H9 (cell line): ENCODE data around the gene MEGF9. TPM values are rescaled to one million over a fixed set of nuclear protein-coding genes. Genes with fewer than 3 reads are reported as not detected.

Experiments used
- DNase-seq: peaks from one replicate; pipeline ENCODE4 v3.0.0-alpha.2; 2017
- H2AFZ ChIP-seq: one replicate; pipeline ENCODE4 v1.6.1; 2013; ENCODE audit warnings: mild to moderate bottlenecking, low read length, control low read depth, moderate library complexity
- H2AK5ac ChIP-seq: 2 replicates; pipeline ENCODE4 v1.6.1; 2013; ENCODE audit warnings: low read length, control low read depth, mixed read lengths; ENCODE audit not compliant: insufficient read length
- H2BK120ac ChIP-seq: one replicate; pipeline ENCODE4 v1.6.1; 2013; ENCODE audit warnings: low read depth, mild to moderate bottlenecking, low read length, control low read depth, inconsistent platforms; ENCODE audit not compliant: poor library complexity, severe bottlenecking
- H2BK12ac ChIP-seq: 2 replicates; pipeline ENCODE4 v1.6.1; 2013; ENCODE audit warnings: low read length, control low read depth, mixed read lengths, low read depth; ENCODE audit not compliant: insufficient read length
- H2BK15ac ChIP-seq: 2 replicates; pipeline ENCODE4 v1.6.1; 2013; ENCODE audit warnings: low read depth, low read length, control low read depth
- H2BK20ac ChIP-seq: one replicate; pipeline ENCODE4 v1.6.1; 2013; ENCODE audit warnings: low read depth, mild to moderate bottlenecking, low read length, control low read depth, inconsistent platforms; ENCODE audit not compliant: poor library complexity, severe bottlenecking
- H2BK5ac ChIP-seq: 2 replicates; pipeline ENCODE4 v1.6.1; 2013; ENCODE audit warnings: low read length, control low read depth, mixed read lengths; ENCODE audit not compliant: insufficient read length
- H3K14ac ChIP-seq: 2 replicates; pipeline ENCODE4 v1.6.1; 2013; ENCODE audit warnings: low read length, control low read depth; ENCODE audit not compliant: insufficient read depth
- H3K18ac ChIP-seq: 2 replicates; pipeline ENCODE4 v1.6.1; 2013; ENCODE audit warnings: low read depth, mild to moderate bottlenecking, mixed read lengths, low read length, control low read depth; ENCODE audit not compliant: insufficient read length
- H3K23ac ChIP-seq: 2 replicates; pipeline ENCODE4 v1.6.1; 2013; ENCODE audit warnings: low read length, control low read depth, mixed read lengths, low read depth; ENCODE audit not compliant: insufficient read length
- H3K23me2 ChIP-seq: 2 replicates; pipeline ENCODE4 v1.6.1; 2013; ENCODE audit warnings: low read depth, mild to moderate bottlenecking, mixed read lengths, low read length, control low read depth; ENCODE audit not compliant: insufficient read length, poor library complexity, severe bottlenecking
- H3K27ac ChIP-seq: 2 replicates; pipeline ENCODE4 v1.5.1; 2013; ENCODE audit warnings: low read length, control low read depth, mixed read lengths, low read depth; ENCODE audit not compliant: insufficient read length
- H3K27me3 ChIP-seq: 2 replicates; pipeline ENCODE4 v1.6.1; 2013; ENCODE audit warnings: low read length, control low read depth, inconsistent platforms; ENCODE audit not compliant: insufficient read depth
- H3K4ac ChIP-seq: 2 replicates; pipeline ENCODE4 v1.6.1; 2013; ENCODE audit warnings: low read depth, mild to moderate bottlenecking, control low read depth, inconsistent platforms, low read length, moderate library complexity
- H3K4me1 ChIP-seq: 2 replicates; pipeline ENCODE4 v1.6.1; 2013; ENCODE audit warnings: low read length, control low read depth, inconsistent platforms; ENCODE audit not compliant: insufficient read depth
- H3K4me2 ChIP-seq: 2 replicates; pipeline ENCODE4 v1.6.1; 2013; ENCODE audit warnings: low read length, control low read depth, mixed read lengths; ENCODE audit not compliant: insufficient read length, insufficient read depth
- H3K56ac ChIP-seq: 2 replicates; pipeline ENCODE4 v1.6.1; 2013; ENCODE audit warnings: low read depth, mild to moderate bottlenecking, mixed read lengths, low read length, control low read depth; ENCODE audit not compliant: insufficient read length
- H3K79me1 ChIP-seq: 2 replicates; pipeline ENCODE4 v1.6.1; 2013; ENCODE audit warnings: low read depth, mild to moderate bottlenecking, moderate library complexity, low read length, control low read depth, inconsistent platforms; ENCODE audit not compliant: insufficient read depth, poor library complexity, severe bottlenecking
- H3K79me2 ChIP-seq: 2 replicates; pipeline ENCODE4 v1.6.1; 2013; ENCODE audit warnings: low read length, control low read depth, inconsistent platforms; ENCODE audit not compliant: insufficient read depth
- H3K9ac ChIP-seq: 2 replicates; pipeline ENCODE4 v1.6.1; 2013; ENCODE audit warnings: low read length, control low read depth, mixed read lengths; ENCODE audit not compliant: insufficient read length; ENCODE audit errors: extremely low read depth
- H3K9me3 ChIP-seq: one replicate; pipeline ENCODE4 v1.6.1; 2013; ENCODE audit warnings: low read depth, low read length, inconsistent platforms; ENCODE audit not compliant: control insufficient read depth
- H3T11ph ChIP-seq: one replicate; pipeline ENCODE4 v1.6.1; 2013; ENCODE audit warnings: mild to moderate bottlenecking, low read length, control low read depth, inconsistent platforms
- H4K20me1 ChIP-seq: one replicate; pipeline ENCODE4 v1.6.1; 2013; ENCODE audit not compliant: control insufficient read depth, insufficient read length, insufficient read depth
- H4K5ac ChIP-seq: 2 replicates; pipeline ENCODE4 v1.6.1; 2013; ENCODE audit warnings: low read depth, mild to moderate bottlenecking, mixed read lengths, low read length, control low read depth; ENCODE audit not compliant: insufficient read length
- H4K8ac ChIP-seq: replicated peaks from 2 replicates; pipeline ENCODE4 v1.6.1; 2013; ENCODE audit warnings: low read length, control low read depth, mixed read lengths, low read depth; ENCODE audit not compliant: insufficient read length
- H4K91ac ChIP-seq: 2 replicates; pipeline ENCODE4 v1.6.1; 2013; ENCODE audit warnings: low read depth, mild to moderate bottlenecking, moderate library complexity, mixed read lengths, low read length, control low read depth; ENCODE audit not compliant: insufficient read length
- H3K27ac Mint-ChIP-seq, 3 experiments: 2 replicates in 2 of 3; 3 replicates in 1 of 3; pipeline ENCODE4 v1.8.0; 2020 to 2021; ENCODE audit warnings: mixed read lengths in 3 of 3, mild to moderate bottlenecking in 1 of 3, moderate library complexity in 1 of 3
- H3K27me3 Mint-ChIP-seq: 2 replicates; pipeline ENCODE4 v1.8.0; 2021; ENCODE audit warnings: low read depth, mild to moderate bottlenecking, moderate library complexity, mixed read lengths
- H3K36me3 Mint-ChIP-seq, 3 experiments: 2 replicates in 2 of 3; 3 replicates in 1 of 3; pipeline ENCODE4 v1.8.0; 2020 to 2021; ENCODE audit warnings: low read depth in 3 of 3, mixed read lengths in 3 of 3; ENCODE audit not compliant: insufficient read depth in 1 of 3
- H3K4me1 Mint-ChIP-seq, 2 experiments: 2 replicates each; pipeline ENCODE4 v1.8.0; 2020; ENCODE audit warnings: mixed read lengths in 2 of 2
- H3K4me3 Mint-ChIP-seq, 2 experiments: 2 replicates in 1 of 2; 3 replicates in 1 of 2; pipeline ENCODE4 v1.8.0; 2020 to 2021; ENCODE audit warnings: mild to moderate bottlenecking in 2 of 2, mixed read lengths in 2 of 2, moderate library complexity in 1 of 2
- H3K9me3 Mint-ChIP-seq, 2 experiments: 2 replicates in 1 of 2; 3 replicates in 1 of 2; pipeline ENCODE4 v1.8.0; 2020; ENCODE audit warnings: mild to moderate bottlenecking in 2 of 2, mixed read lengths in 2 of 2, moderate library complexity in 1 of 2
- total RNA-seq: library from RNA; stranded (reverse); gene quantifications from 2 replicates; pipeline ENCODE4 v1.2.1, GENCODE V29; 2021
- TF ChIP-seq, protein P1 (sequence below): fragments of 200-600 bp; sonication (generic); conservative IDR thresholded peaks from 3 replicates; pipeline ENCODE4 v1.8.0; 2021; ENCODE audit warnings: antibody characterized with exemption, mild to moderate bottlenecking

MEGF9 gene
- total RNA-seq, 1 experiment from 2014 or later = 0.94 TPM

DNA sequence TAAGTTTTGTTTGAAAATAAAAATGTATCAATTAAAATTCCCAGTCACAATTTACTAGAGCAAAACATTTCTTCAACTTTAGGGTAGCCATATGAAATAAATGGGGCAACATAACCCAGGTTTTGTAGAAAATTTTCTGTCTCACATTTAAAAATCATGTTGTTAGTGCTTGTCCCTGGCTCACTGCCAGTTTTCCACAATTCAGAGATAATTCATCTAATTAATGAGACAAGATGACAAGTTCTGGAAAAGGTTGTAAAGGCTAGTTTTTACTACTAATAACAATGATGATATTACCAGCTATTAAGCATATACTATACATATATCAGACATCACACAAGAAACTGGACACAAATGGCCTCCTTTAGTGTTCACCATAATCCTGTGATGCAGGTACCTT lies 45.9 kb downstream of the MEGF9 start:
- Histone ChIP-seq H3K14ac (no peak overlapping the region), H2BK20ac (no peak overlapping the region), H3K4ac (no peak overlapping the region), H3K56ac (no peak overlapping the region), H3K4me1 (no peaks in the 10 kb centered on the region), H4K91ac (no peak overlapping the region), H3K4me2 (no peak overlapping the region), H2BK5ac (no peak overlapping the region), H2AK5ac (no peak overlapping the region), H3K18ac (no peak overlapping the region), H2BK12ac (no peak overlapping the region), H3K23ac (no peak overlapping the region), H3T11ph (no peak overlapping the region), H3K27me3 (no peaks in the 10 kb centered on the region), H4K20me1 (no peaks in the 10 kb centered on the region), H3K9me3 (no peaks in the 10 kb centered on the region), H2BK15ac (no peak overlapping the region), H2AFZ (no peak overlapping the region), H3K79me1 (no peaks in the 10 kb centered on the region), H4K8ac (no peak overlapping the region), H3K27ac (no peak overlapping the region), H2BK120ac (no peak overlapping the region), H3K23me2 (no peaks in the 10 kb centered on the region), H4K5ac (no peak overlapping the region), H3K79me2 (no peaks in the 10 kb centered on the region), H3K9ac (no peak overlapping the region)
- Mint-ChIP-seq H3K27me3 (peaks cover 7% of the 10 kb centered on the region), H3K36me3 (no peaks in the 10 kb centered on the region; a peak in 1 of 7 replicates), H3K27ac (no peak overlapping the region), H3K4me1 (no peaks in the 10 kb centered on the region), H3K9me3 (peaks cover 2 to 5% of the 10 kb centered on the region in 2 experiments; a peak in 2 of 5 replicates), H3K4me3 (no peak overlapping the region)
- TF ChIP-seq, protein P1, sequence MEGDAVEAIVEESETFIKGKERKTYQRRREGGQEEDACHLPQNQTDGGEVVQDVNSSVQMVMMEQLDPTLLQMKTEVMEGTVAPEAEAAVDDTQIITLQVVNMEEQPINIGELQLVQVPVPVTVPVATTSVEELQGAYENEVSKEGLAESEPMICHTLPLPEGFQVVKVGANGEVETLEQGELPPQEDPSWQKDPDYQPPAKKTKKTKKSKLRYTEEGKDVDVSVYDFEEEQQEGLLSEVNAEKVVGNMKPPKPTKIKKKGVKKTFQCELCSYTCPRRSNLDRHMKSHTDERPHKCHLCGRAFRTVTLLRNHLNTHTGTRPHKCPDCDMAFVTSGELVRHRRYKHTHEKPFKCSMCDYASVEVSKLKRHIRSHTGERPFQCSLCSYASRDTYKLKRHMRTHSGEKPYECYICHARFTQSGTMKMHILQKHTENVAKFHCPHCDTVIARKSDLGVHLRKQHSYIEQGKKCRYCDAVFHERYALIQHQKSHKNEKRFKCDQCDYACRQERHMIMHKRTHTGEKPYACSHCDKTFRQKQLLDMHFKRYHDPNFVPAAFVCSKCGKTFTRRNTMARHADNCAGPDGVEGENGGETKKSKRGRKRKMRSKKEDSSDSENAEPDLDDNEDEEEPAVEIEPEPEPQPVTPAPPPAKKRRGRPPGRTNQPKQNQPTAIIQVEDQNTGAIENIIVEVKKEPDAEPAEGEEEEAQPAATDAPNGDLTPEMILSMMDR = no peak
- no peak for DNase-seq
